KG1 (cell line): ENCODE results near the gene SLC25A26.
"Not testable (repeated sequence)": the region's sequence is repeated elsewhere in the genome, so short reads cannot be mapped to it uniquely, and the experiment has no call there.

Experiments
- DNase-seq: peaks from one replicate; lab custom pipeline; 2025; lab: John Stamatoyannopoulos, UW

SLC25A26 gene

GRCh38 chr3:66220602-66221377 is at the start of gene SLC25A26:
Gene SLC25A26 (plus strand): TSS chr3:66221001. CDS start chr3:66221095, 94 bp downstream.
- DNase-seq, result peak; percentile 79

GRCh38 chr3:66172394-66172793 is 48.4 kb upstream of the SLC25A26 start:
- no peak for DNase-seq

DNA sequence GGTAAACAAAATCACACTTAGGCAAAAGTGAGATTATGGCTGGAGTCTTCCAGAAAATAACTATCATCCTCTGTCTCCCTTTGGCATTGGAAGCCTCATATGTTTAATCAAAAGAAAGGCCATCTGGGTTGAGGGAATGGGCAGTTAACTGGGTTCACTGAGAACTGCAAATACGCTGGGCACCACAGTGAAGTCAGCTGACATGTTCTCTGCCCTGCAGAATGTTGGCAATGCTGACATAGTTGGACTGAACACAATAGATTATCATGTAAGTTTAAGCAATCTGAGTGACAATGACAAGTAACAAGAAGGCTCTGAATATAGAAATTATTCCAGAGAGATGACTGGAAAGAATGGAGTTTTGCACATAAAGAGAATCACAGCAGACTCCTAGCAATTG is 43.8 kb upstream of the SLC25A26 start:
- DNase-seq, result no peak

- DNase-seq, result no peak
Observed at GRCh38 chr3:66178206-66178605, 42.6 kb upstream of the SLC25A26 start.

DNA sequence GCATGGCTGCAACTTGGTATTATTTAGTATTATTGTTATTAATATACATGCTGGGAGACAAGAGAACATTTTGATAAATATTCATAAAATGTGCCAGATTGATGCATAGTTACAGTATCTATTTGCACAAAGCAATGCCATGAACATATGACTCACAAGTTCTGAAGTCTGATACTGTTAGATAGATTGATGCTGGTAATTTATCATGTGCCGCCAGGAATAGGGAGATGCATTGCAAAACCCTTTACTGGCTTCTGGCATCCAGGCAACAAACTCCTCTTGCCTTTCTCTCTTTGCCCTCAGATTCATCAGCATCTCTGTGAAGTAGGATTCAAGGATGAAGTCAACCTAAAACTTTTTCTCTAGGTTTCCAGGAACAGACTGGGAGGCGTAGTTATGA is 41.0 kb upstream of the SLC25A26 start:
- no peak for DNase-seq

GRCh38 chr3:66181764-66182163 is 39.0 kb upstream of the SLC25A26 start:
- DNase-seq, result no peak

GRCh38 chr3:66182246-66182645 is 38.6 kb upstream of the SLC25A26 start:
- no peak for DNase-seq

- DNase-seq, result no peak
Observed at GRCh38 chr3:66186545-66186944, 34.3 kb upstream of the SLC25A26 start.

DNA sequence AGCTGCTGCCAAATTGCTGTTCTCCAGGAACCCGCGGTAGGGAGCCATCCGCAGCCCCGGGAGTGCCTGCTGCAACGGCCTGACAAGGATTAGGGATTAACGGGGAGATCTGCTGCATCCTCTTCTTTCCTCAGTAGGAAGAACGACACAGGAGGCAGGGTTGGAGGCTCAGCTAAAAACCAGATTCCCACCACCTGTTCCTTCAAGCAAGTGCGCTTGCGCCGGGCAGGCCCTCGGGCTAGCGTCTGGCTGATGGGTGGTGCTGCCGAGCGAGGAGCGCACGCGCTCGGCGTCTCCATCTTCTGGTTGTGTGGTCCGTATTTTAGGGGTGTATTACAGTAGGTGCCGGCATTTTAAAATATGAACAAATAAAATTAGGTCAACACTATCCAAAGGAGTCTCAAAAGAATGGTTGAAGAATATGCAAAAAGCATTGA is 25.4 kb upstream of the SLC25A26 start:
- DNase-seq, result no peak

DNA sequence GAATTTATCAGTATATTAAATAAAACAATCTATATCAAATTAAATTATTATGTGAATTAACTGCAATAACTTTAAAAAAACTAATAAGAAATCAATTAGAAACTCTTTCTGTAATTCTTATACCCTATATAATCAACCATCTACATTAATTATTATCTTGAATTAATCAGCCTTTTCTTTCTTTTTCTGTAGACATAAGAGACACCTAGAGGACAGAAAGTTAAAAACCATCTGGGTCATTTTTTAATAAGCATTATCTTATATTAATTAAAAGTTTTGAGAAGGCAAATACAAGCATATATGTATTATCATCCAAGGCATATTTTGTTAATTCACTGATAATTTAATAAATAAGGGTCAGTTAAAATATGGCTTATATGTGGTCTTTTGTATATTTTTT is 24.2 kb upstream of the SLC25A26 start:
- no peak for DNase-seq

- DNase-seq, result no peak
Observed at GRCh38 chr3:66198437-66199088, 22.2 kb upstream of the SLC25A26 start.

GRCh38 chr3:66199089-66199473 is 21.7 kb upstream of the SLC25A26 start:
- no peak for DNase-seq

DNA sequence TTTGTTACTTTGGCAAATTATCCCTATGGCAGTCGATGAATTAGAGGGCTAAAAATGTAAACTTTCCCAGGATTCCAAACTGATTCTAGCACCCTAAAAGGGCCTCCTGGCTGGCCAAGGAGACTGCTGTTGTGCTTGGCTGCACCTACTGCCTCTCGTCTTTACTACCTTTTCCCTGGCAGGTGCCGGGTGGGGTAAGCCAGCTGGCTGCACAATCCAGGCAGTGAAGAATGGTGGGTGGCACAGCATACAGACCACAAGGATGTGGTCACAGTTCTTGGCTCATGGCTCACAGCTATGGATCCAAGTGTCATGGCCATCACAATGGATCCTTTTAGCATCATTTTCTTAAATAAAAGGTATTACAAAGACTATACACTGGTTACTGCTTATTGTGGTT is 20.7 kb upstream of the SLC25A26 start:
- no peak for DNase-seq

GRCh38 chr3:66200786-66201185 is 20.0 kb upstream of the SLC25A26 start:
- DNase-seq, result no peak

GRCh38 chr3:66203275-66203674 is 17.5 kb upstream of the SLC25A26 start:
- no peak for DNase-seq

DNA sequence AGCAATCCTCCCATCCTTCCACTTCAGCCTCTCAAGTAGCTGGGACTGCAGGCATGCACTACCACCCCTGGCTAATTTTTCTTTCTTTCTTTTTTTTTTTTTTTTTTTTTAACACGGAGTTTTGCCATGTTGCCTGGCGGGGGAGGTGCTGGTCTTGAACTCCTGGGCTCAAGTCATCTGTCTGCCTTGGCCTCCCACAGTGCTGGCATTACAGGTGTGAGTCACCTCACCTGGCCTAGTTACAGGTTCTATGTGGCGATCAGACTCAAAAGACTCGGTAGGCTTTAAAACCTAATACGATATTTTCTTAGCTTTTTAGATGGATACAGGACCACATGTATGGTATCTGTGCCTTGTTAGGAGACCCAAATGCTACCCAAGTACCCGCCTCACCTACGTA is 14.0 kb upstream of the SLC25A26 start:
- no peak for DNase-seq

GRCh38 chr3:66208189-66208588 is 12.6 kb upstream of the SLC25A26 start:
- DNase-seq, result no peak

DNA sequence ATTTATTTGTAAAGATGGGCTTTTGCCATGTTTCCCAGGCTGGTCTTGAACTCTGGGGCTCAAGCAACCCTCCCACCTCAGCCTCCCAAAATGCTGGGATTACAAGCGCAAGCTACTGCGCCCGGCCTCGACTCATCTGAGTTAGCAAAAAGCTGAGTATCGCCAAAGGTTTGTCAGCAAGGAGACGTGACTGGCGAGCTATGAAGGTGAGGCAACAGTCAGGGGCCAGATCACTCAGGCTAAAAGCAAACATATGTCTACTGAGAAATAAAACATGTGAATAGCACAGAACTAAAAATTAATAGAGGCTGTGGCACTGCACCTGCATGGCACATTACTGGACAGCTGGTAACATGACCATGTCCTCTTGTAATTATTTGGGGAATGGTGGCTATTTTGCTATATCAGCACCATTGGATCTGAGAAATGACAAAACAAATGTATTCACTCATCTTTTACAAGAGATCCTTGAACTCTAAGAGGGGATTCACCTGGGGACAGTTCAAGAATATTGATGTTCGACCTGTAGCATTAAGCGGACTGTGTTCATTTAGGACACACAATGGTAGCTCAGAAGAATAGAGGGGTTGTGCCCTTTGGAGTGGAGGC is 10.0 kb upstream of the SLC25A26 start:
- DNase-seq, result no peak

DNA sequence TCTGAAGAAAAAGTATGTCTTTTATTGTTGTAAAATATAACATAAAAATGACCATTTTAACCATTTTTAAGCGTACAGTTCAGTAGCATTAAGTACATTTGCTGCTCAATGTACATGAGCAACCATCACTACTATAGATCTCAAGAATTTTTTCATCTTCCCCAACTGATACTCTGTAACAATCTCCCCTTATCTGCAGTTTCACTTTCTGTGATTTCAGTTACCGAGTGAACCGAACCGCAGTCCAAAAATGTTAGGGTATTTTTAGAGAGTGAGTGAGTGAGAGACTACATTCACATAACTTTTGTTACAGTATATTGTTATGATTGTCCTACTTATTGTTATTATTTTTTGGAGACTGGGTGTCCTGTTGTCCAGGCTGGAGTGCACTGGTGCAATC is 9.0 kb upstream of the SLC25A26 start:
- no peak for DNase-seq

DNA sequence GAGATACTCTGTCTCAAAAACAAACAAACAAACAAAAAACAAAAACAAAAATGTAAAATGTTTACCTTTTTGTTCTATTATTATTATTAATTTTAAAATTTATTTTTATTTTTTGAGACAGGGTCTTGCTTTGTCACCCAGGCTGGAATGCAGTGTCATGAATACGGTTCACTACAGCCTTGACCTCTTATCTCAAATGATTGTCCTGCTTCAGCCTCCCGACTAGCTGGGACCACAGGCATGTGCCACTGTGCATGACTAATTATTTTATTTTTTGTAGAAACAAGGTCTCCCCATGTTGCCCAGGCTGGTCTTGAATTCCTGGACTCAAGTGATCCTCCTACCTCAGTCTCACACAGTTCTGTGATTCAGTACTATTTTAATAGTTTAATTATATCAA is 5.7 kb upstream of the SLC25A26 start:
- DNase-seq, result no peak

GRCh38 chr3:66220066-66220465 is 735 bp upstream of the SLC25A26 start:
- no peak for DNase-seq

DNA sequence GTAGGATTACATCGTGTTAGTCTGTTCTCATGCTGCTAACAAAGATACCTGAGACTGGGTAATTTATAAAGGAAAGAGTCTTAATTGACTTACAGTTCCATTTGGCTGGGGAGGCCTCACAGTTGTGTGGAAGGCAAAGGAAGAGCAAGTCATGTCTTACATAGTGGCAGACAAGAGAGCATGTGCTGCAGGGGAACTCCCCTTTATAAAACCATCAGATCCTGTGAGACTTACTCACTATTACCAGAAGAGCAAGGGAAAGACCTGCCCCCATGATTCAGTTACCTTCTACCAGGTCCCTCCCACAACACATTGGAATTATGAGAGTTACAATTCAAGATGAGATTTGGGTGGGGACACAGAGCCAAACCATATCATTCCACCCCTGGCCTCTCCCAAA is 3.4 kb downstream of the SLC25A26 start:
- no peak for DNase-seq

DNA sequence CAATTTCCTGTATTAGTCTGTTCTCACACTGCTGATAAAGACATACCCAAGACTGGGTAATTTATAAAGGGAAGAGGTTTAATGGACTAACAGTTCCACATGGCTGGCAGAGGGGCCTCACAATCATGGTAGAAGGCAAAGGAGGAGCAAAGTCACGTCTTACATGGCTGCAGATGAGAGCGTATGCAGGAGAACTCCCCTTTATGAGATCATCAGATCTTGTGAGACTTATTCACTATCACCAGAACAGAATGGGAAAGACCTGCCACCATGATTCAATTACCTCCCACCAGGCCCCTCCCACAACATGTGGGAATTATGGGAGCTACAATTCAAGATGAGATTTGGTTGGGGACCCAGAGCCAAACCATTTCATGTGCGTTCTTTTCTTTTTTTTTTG is 5.3 kb downstream of the SLC25A26 start:
- DNase-seq, result not testable (repeated sequence)
